OCI-M2 (cell line): ENCODE results near the gene RNASE8.
"Not testable (repeated sequence)": the region's sequence is repeated elsewhere in the genome, so short reads cannot be mapped to it uniquely, and the experiment has no call there.

Source experiments
- DNase-seq: peaks from one replicate; lab custom pipeline; 2025; ENCODE audit not compliant: unreplicated experiment; lab: John Stamatoyannopoulos, UW

RNASE8 gene

DNA sequence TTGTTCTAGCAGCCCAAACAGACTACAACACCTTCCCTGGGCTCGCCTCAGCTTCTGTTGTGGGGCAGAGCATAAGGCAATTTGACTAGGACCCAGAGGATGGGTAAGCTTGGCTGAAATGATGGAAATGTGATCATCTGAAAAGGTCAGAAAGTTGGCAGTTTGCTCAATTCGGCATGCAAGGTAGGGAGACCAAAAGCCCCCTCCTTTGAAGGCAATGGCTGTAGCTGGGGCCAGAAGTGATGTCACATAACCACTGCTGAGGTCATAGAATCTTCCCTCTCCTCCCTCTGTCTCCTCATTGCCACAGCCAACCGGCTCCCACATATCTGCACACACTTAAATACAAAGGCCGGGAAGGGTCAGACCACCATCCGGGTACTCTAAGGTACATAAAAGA is 27.7 kb upstream of the RNASE8 start, which contains the start of gene TPPP2:
TSS of gene TPPP2 (plus strand) at position 301 of the 400 bp plus-strand sequence. CDS start 365 bp downstream, outside the sequence.
- no peak for DNase-seq

DNA sequence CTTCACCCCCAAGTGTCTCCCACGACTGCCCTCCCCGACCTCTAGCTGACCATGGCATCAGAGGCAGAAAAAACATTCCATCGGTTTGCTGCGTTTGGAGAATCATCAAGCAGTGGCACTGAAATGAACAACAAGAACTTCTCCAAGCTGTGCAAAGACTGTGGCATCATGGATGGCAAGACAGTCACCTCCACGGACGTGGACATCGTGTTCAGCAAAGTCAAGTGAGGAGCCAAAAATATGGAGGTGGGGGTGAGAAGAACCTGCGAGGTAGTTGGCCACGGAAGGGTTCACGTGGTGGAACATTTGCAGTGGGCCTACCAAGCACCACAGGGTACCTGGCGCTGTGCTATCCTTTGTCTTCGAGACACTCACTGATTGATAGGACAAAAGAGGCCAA is 27.1 kb upstream of the RNASE8 start:
- no peak for DNase-seq

DNA sequence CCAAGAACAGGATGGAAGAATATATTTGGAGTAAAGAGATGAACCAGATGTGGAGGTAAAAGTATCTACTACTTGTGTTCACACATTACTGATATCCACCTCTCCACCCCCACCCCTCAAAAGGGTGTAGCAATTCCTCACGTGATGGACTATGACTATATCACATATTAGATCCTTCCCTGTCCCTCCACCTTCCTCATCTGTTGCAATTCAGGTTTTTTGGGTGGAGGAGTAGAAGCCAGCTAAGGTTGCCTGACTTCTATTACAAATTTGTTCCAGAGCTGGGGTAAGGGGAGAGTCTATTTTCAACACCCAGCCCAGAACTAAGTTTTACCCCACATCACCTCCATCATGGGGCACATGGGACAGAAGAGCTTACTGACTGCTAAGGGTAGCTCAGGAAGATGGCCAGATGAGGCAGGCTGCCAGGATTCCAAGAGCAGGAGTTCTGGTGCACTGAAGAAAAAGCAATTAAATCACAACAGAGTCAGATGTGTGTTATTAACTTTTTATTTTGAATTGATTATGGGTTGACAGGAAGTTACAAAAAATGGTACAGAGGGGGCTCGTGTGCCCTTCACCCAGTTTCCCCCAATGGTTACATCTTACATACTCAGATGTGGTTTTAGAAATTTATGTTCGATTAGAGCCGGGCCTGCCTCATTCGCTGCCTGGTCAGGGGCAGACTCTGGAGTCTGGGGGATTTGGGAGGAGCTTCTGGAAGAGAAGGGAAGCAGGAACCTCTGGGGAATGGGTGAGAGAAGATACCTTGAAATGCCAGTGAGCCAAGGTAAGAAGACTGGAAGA is 25.1 kb upstream of the RNASE8 start:
- no peak for DNase-seq

- DNase-seq, result no peak
These were observed 24.4 kb upstream of the RNASE8 start for GRCh38 chr14:21033133-21033698.

- no peak for DNase-seq
These were observed 22.9 kb upstream of the RNASE8 start, which contains the start of gene RNASE13 for GRCh38 chr14:21034707-21035106. RNASE13 (minus strand) TSS chr14:21034807; CDS start chr14:21034288, 519 bp downstream.

GRCh38 chr14:21036751-21037150 is 20.9 kb upstream of the RNASE8 start:
- DNase-seq, result no peak

GRCh38 chr14:21037156-21037555 is 20.5 kb upstream of the RNASE8 start:
- DNase-seq, result no peak

DNA sequence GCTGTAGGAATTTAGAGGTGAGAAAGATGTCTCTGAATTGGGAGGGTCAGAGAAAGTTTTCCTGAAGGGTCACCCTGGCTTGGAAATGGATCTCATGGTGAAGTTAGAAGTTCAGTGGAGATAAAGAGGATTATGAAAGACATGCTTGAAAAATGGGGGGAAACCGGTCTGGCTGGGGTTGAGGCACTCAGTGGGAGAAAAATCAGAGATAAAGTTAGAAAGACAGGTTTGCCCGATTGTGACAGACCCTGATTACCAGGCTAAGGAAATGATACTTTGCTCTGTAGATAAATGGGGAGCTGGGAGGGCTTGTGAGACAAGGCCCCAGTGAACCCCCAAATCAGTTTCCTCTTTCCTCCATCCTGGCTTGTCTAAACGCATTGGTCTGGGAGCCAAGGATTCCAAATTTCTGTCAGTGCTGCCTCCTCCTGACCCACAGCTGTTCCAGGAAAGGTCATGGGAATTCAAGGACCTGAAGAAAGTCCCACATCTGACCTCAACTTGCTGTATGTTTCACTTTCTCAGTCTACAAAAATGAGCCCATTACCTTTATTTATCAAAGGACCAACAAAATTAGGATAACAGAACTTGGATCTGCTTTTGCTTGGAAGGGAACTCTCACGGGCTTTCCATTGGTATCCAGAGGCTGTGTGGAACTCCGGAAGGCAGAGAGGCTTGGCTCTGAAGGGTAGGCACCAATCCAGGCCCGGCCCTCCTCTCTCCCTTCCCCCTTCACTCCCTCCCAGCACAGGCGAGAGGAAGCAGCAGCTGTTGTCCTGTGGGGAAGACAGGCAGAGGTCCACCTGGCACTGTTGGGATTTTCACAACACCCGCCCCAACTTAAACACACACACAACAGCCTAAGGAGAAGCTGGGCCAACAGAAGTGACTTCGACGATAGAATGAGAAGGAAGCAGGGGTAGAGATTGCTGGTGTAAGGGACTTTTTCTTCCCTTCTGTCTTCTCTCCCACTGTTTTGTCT is 18.9 kb upstream of the RNASE8 start:
- DNase-seq, result no peak

- peak; percentile 31 for DNase-seq
These were observed 17.8 kb upstream of the RNASE8 start for GRCh38 chr14:21039585-21040369.

DNA sequence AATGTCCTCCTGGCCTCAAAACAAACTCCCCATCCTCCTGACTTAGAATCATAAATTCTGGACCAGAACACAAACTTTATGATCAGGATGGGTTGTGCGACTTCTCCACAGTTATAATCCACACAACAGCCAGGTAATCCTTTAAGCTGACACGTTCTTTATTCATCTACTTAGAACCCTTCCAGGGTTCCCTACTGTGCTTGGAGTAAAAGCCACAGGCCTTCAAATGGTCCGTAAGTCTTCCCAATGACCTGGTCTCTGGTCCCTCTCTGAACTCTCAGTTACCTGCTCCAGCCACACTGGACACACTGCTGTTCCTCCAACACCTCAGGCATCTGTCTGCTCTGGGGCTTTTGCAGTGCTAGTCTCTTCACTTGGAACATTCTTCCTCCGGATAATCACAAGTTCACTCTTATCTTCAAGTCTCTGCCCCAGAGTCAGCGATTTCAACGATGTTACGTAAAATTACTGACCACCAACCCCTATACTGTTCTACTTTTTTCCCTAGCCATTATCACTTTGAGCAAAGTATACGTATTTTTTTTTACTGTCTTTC is 17.2 kb upstream of the RNASE8 start:
- DNase-seq, result no peak

DNA sequence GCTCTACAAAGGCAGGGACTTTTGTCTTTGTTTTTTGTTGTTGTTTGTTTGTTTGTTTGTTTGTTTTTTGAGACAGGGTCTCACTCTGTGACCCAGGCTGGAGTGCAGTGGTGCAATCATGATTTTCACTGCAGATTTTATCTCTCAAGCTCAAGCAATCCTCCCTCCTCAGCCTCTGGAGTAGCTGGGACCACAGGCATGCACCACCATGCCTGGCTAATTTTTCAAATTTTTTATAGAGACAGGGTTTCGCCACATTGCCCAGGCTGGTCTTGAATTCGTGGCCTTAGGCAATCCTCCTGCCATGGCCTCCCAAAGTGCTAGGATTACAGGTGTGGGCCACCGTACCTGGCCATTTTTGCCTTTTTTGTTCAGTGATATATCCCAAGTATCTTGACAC is 16.7 kb upstream of the RNASE8 start:
- not testable (repeated sequence) for DNase-seq

DNA sequence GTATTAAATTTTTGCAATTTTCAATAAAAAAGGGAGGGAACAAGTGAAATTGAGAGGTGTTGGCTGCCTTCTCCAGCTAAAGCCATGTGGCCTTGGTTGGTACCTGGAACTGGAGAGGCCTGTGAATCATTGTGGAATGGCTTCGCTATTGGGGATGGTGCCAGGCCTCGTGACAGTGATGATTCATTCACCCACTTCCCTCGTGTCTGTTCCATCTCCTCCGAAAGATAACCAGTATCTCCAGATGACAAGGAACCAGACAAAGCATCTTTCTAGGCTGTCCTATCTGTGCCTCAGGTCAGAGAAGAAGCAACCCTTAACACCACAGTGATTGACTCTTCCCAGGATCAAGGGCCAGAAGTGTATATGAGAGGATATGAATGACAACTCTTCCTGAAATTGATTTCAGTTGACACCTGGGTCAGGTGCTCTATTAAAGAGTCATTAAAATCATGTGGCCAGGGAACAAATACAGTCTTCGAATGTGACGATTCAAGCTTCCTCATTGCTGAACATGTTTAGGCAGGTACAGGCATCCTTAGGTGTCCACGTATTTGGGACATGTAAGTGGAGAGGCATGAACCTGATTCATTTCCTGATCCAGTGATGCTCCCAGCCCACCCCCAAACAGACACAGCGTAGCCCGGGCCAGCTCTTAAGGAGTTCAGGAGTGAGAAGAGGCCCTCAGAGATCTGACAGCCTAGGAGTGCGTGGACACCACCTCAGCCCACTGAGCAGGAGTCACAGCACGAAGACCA is 15.8 kb upstream of the RNASE8 start, which contains the start of gene RNASE7:
TSS of gene RNASE7 (plus strand) at position 687 of the 758 bp plus-strand sequence. CDS start 631 bp downstream, outside the sequence.
- DNase-seq, result no peak

GRCh38 chr14:21042918-21043317 is 14.7 kb upstream of the RNASE8 start:
- no peak for DNase-seq

DNA sequence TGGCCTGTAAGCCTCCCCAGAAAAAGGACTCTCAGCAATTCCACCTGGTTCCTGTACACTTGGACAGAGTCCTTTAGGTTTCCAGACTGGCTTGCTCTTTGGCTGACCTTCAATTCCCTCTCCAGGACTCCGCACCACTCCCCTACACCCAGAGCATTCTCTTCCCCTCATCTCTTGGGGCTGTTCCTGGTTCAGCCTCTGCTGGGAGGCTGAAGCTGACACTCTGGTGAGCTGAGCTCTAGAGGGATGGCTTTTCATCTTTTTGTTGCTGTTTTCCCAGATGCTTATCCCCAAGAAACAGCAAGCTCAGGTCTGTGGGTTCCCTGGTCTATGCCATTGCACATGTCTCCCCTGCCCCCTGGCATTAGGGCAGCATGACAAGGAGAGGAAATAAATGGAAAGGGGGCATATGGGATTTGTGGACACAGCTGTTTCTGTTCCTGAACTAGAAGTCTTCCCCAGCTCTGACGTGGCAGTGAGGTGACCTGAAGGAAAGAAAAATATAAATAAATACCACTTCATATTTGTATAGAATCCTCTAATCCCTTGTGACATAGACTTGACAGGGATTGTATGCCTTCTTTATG is 14.1 kb upstream of the RNASE8 start:
- no peak for DNase-seq

DNA sequence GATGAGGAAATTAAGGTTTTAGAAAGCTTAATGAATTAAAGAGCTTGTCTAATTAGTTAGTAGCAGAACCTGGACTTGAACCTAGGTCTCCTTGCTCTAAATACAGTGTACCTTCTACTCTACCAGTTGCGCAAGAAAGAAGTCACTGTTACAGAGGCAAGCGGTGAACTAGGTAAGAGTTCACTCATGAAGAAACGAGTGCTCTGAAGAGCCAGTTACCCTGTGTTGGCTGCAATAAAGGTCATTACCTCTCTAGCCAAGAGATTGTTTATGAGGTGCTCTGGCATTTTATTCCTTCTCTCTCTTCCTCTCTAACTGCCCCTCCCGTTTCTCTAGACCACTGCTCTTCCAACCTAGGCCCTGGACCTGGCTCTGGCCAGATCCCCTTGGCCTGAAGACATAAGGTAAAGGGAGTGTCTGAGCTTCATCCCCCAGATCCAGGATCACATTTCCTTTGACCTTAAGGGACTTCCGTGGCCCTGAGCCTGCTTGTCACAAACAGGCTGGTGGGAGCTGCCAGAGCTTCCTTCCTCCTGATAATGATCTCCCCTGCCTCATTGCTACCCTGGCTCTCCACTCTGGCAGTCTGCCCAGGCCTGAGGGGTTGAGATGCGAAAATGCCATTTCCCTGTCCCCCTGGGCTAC is 13.5 kb upstream of the RNASE8 start:
- no peak for DNase-seq

GRCh38 chr14:21047378-21047781 is 10.2 kb upstream of the RNASE8 start:
- no peak for DNase-seq

GRCh38 chr14:21048638-21049037 is 9.0 kb upstream of the RNASE8 start:
- no peak for DNase-seq

GRCh38 chr14:21049271-21049673 is 8.3 kb upstream of the RNASE8 start:
- DNase-seq, result no peak
